OCI-LY1 (cell line): ENCODE measurements around the gene FNDC7.

Experiments used
- CTCF ChIP-seq: fragments of 200-600 bp; sonication (generic), shearing (Covaris generic); IDR thresholded peaks from 2 replicates; pipeline ENCODE4 v1.5.1; 2017; ENCODE audit warnings: mild to moderate bottlenecking, antibody characterized with exemption, low read length, moderate library complexity, mixed read lengths
- EZH2 ChIP-seq: fragments of 200-600 bp; sonication (generic), shearing (Covaris generic); IDR thresholded peaks from 2 replicates; pipeline ENCODE4 v1.8.0; 2017; ENCODE audit warnings: borderline replicate concordance, mixed run types, mild to moderate bottlenecking, antibody characterized with exemption, low read length, moderate library complexity, mixed read lengths

GRCh38 chr1:108717774-108718316, 5.1 kb downstream of the FNDC7 start:
- TF ChIP-seq CTCF (no peak), EZH2 (no peak)
